IPS-18a (cell line): Measurements from ENCODE around the gene UBE2O.

Source experiments
- H3K27ac ChIP-seq: one replicate; pipeline ENCODE4 v1.5.1; 2013; ENCODE audit warnings: low read length
- H3K27me3 ChIP-seq: one replicate; pipeline ENCODE4 v1.6.1; 2013; ENCODE audit warnings: mild to moderate bottlenecking, low read length; ENCODE audit not compliant: control insufficient read depth, insufficient read depth
- H3K36me3 ChIP-seq: one replicate; pipeline ENCODE4 v1.6.1; 2013; ENCODE audit warnings: low read depth, low read length; ENCODE audit not compliant: control insufficient read depth
- H3K4me1 ChIP-seq: one replicate; pipeline ENCODE4 v1.6.1; 2013; ENCODE audit warnings: low read depth, low read length; ENCODE audit not compliant: control insufficient read depth
- H3K4me3 ChIP-seq: one replicate; pipeline ENCODE4 v1.5.1; 2013; ENCODE audit warnings: low read length
- H3K9ac ChIP-seq: one replicate; pipeline ENCODE4 v1.6.1; 2013; ENCODE audit warnings: mild to moderate bottlenecking, low read length, moderate library complexity
- H3K9me3 ChIP-seq: one replicate; pipeline ENCODE4 v1.6.1; 2013; ENCODE audit warnings: low read depth, low read length; ENCODE audit not compliant: control insufficient read depth

The UBE2O gene

GRCh38 chr17:76388966-76389888 lies 63.7 kb downstream of the UBE2O start:
- H3K4me1 ChIP-seq: peaks cover 15% of the 10 kb centered on the region

DNA sequence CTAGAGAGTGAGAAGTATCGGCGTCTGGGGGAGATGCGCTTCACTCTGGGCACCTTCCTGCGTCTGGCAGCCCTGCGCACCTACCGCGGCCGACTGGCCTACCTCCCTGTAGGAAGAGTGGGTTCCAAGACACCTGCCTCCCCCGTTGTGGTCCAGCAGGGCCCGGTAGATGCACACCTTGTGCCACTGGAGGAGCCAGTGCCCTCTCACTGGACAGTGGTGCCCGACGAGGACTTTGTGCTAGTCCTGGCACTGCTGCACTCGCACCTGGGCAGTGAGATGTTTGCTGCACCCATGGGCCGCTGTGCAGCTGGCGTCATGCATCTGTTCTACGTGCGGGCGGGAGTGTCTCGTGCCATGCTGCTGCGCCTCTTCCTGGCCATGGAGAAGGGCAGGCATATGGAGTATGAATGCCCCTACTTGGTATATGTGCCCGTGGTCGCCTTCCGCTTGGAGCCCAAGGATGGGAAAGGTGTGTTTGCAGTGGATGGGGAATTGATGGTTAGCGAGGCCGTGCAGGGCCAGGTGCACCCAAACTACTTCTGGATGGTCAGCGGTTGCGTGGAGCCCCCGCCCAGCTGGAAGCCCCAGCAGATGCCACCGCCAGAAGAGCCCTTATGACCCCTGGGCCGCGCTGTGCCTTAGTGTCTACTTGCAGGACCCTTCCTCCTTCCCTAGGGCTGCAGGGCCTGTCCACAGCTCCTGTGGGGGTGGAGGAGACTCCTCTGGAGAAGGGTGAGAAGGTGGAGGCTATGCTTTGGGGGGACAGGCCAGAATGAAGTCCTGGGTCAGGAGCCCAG lies 65.8 kb downstream of the UBE2O start:
- Histone ChIP-seq H3K4me1 (peaks cover 16% of the 10 kb centered on the region), H3K4me3 (no peak overlapping the region), H3K9ac (no peak overlapping the region), H3K27me3 (peaks cover 43% of the 10 kb centered on the region), H3K27ac (no peak overlapping the region), H3K9me3 (no peaks in the 10 kb centered on the region), H3K36me3 (peaks cover 6% of the 10 kb centered on the region)

More at GRCh38 chr17:76388966-76389888, 63.7 kb downstream of the UBE2O start:
- Histone ChIP-seq H3K9me3 (no peaks in the 10 kb centered on the region), H3K27me3 (peaks cover 23% of the 10 kb centered on the region), H3K9ac (no peak overlapping the region), H3K27ac (no peak overlapping the region), H3K36me3 (peaks cover 11% of the 10 kb centered on the region), H3K4me3 (no peak overlapping the region)

- peaks cover 21% of the 10 kb centered on the region for H3K4me1 ChIP-seq
- H3K27me3 ChIP-seq: peaks cover 54% of the 10 kb centered on the region
- H3K4me3 ChIP-seq: peak overlapping the region; percentile 49
- H3K9ac ChIP-seq: no peak overlapping the region
- no peaks in the 10 kb centered on the region for H3K9me3 ChIP-seq
- no peak overlapping the region for H3K27ac ChIP-seq
- H3K36me3 ChIP-seq: peaks cover 4% of the 10 kb centered on the region
Observed at GRCh38 chr17:76385892-76386786, 66.8 kb downstream of the UBE2O start.

DNA sequence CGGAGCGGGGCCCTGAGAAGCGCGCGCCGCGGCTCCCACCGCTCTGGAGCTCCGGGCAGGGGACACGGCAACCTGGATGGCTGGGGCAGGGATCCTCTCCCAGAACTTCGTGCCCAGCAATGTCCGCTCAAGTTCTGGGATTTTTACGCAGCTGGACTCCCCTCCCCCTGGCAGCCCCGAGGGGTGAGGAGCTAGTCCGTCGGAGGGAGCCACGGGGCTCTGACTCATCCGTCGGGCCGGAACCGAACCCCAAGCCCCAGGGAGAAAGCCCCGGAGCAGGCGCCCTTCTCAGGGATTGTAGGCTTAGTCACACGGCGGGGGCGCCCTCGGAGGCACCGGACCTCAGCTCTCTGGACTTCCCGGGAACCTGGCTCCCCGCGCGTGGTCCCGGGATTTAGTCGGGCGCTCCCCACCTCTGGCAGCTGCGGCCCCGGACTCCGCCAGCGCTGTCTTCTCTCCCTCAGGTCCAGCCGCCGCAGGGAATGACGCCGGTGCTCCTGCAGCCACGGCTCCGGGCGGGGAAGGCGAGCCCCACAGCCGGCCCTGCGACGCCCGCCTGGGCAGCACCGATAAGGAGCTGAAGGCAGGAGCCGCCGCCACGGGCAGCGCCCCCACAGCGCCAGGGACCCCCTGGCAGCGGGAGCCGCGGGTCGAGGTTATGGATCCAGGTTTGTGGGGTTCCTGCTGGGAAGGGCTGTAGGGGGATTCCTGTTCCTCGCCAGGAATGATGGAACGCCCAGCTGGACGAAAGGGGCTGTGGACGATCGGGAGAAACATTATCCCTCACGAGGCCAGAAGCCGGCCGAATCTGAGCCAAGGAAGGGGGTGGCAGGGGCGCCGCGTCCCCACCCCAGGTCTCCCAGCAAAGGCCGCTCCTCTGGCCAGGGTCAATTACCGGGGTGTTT lies 67.7 kb downstream of the UBE2O start:
- Histone ChIP-seq H3K9ac (no peak overlapping the region), H3K27me3 (peaks cover 55% of the 10 kb centered on the region), H3K4me1 (peaks cover 20% of the 10 kb centered on the region), H3K27ac (no peak overlapping the region), H3K9me3 (no peaks in the 10 kb centered on the region), H3K4me3 (peak overlapping the region; percentile 49), H3K36me3 (no peaks in the 10 kb centered on the region)

DNA sequence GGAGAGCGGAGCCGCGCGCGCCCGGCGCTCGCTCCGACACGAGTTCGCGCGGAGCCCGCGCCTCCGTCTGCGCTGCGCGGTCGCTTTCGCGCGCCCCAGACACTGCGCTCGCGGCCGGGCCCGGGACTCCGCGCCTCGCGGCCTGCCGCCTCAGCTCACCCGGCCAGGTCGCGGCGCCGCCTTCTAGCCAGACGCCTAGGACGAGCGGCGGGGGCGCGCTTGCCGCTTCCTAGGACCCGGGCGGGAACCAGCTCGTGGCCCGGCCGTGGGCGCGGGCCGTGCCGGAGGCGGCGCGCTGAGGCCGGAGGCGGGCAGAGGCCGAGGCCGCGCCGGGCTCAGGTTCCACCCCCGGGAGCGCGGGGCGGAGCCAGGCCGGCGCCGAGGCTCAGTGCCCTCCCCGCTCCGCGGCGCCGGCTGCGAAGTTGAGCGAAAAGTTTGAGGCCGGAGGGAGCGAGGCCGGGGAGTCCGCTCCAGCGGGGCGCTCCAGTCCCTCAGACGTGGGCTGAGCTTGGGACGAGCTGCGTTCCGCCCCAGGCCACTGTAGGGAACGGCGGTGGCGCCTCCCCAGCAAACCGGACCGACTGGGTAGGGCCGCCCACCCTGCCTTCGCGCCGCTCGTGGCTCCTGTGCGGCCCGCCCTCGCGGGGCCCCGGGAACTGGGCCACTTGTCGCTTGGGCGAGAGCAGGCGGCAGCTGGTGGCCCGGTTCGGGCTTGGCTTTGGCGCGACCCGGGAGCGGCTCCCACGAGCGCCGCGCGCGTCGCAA lies 68.5 kb downstream of the UBE2O start, which contains the start of gene SPHK1:
Gene SPHK1, plus strand, starts transcription at position 388 of the 765 bp plus-strand sequence. CDS start 1,036 bp downstream, outside the sequence.
- Histone ChIP-seq H3K36me3 (no peaks in the 10 kb centered on the region), H3K27me3 (peaks cover 55% of the 10 kb centered on the region), H3K9me3 (no peaks in the 10 kb centered on the region), H3K4me1 (peaks cover 13% of the 10 kb centered on the region), H3K4me3 (peak within 1 kb of the TSS; percentile 70), H3K27ac (no peak within 1 kb of the TSS), H3K9ac (no peak within 1 kb of the TSS)

DNA sequence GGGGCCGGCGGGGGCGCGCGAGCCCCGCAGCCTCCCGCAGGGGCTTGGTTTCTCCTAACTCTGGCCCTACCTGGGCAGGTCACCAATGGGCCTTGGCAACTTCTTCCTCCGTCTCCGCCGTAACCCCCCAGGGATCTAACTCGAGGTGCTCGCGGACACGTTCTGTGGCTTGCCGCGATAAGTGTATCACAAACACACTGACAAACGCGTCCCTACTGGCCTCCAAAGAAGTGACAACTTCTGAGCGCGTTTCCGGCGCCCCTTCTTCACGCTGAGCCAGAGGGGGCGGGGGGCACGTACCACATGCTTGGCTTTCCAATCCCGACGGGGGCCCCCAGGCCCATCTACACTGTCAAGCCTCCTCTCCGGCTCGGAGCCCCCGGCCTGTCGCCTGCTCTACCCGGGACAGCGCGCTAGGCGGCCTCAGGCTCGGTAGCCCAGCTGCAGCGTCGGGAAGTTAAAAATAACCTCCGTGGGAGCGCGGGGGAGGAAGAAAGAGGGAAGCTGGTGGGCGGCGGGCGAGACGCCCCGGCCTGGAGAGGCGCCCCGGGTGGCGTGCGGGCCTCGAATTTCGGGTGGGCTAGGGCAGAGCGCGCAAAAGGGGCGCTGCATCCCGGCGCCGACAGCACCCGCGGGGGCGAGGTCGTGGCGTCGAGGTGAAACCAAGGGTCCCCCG lies 69.3 kb downstream of the UBE2O start:
- Histone ChIP-seq H3K9ac (no peak overlapping the region), H3K9me3 (no peaks in the 10 kb centered on the region), H3K27ac (no peak overlapping the region), H3K4me3 (peak overlapping the region; percentile 70), H3K4me1 (peaks cover 6% of the 10 kb centered on the region), H3K27me3 (peaks cover 55% of the 10 kb centered on the region), H3K36me3 (no peaks in the 10 kb centered on the region)

- Histone ChIP-seq H3K9ac (peak overlapping the region; percentile 23), H3K9me3 (no peaks in the 10 kb centered on the region), H3K27me3 (peaks cover 55% of the 10 kb centered on the region), H3K36me3 (no peaks in the 10 kb centered on the region), H3K4me1 (peaks cover 6% of the 10 kb centered on the region), H3K27ac (no peak overlapping the region), H3K4me3 (peak overlapping the region; percentile 70)
Observed at GRCh38 chr17:76382803-76383545, 70.0 kb downstream of the UBE2O start.

DNA sequence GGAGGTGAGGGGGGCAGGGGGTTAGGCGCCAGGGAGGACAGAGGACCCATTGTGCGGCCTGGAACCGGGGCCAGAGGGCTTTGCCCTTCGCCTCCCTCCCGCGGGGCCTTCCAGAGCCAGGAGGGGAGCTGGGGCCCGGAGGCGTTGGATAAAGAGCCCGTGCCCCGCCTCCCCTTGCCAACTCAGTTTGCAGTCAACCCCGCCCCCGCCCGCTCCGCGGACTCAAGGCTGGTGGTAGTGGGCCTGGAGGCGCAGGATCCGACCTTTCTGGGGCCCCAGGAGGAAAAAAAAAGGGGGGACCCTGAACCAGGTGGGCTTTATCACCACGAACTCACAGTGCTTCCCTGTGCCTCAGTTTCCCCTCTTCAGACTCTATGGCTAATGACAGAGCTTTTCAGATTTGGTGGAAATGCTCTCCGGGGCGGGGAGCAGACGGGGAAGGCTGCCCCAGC lies 70.6 kb downstream of the UBE2O start:
- peaks cover 6% of the 10 kb centered on the region for H3K4me1 ChIP-seq
- no peak overlapping the region for H3K27ac ChIP-seq
- H3K9ac ChIP-seq: peak overlapping the region; percentile 23
- no peaks in the 10 kb centered on the region for H3K36me3 ChIP-seq
- peaks cover 55% of the 10 kb centered on the region for H3K27me3 ChIP-seq
- H3K4me3 ChIP-seq: peak overlapping the region; percentile 70
- H3K9me3 ChIP-seq: no peaks in the 10 kb centered on the region
